ENCODE measurements around the gene GAPDHS. TPM values are rescaled to one million over a fixed set of nuclear protein-coding genes. Genes with fewer than 3 reads are reported as not detected.

The GAPDHS gene
- total RNA-seq, 1 experiment from 2014 or later, result not detected

DNA sequence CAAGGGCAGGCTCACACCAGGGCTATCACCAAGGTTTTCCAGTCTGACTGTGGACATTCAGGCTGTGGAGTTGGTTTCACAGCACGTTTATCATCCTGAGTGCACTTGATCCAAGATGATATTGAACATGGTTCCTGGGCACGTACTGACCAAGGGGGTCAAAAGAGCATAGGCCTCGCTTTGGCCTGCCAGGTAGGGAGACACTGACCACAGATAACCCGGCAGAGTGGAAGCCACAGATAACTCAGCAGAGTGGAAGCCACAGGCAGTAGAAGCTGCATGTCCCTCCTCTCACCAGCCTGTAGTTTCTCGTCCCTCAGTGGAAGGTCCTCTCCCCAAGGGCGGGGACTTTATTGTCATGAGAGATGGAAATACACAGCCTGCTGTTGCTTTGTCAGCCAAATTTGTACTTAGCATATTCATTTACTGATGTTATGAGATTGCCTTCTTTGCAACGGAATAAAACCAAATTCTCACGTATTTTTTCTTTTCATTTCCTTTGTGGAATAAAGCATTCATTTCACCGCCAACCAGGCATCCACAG lies 34.2 kb upstream of the GAPDHS start:
- H3K4me1 ChIP-seq (ENCODE audit: insufficient read depth, low read length), result no peaks in the 10 kb centered on the region
- H2BK12ac ChIP-seq (ENCODE audit: insufficient read length, low read depth, low read length), result no peak overlapping the region
- no peak overlapping the region for H4K5ac ChIP-seq (ENCODE audit: insufficient read length, low read depth, low read length)
- H2BK15ac ChIP-seq (ENCODE audit: low read depth, low read length), result no peak overlapping the region
- Mint-ChIP-seq H3K36me3 (ENCODE audit: insufficient read depth in 1 of 3, low read depth in 3 of 3) (peaks cover 41 to 74% (median 70%) of the 10 kb centered on the region in 3 experiments; a peak in 6 of 7 replicates), H3K9me3 (no peaks in the 10 kb centered on the region), H3K4me1 (peaks cover 16 to 22% of the 10 kb centered on the region in 2 experiments), H3K4me3 (0 out of 5 replicates have a peak overlapping the region, but pooled peaks of 1 of the 2 experiments have one; percentile 7), H3K27ac (peak overlapping the region; percentile 52 to 83 (median 66); a peak in 5 of 7 replicates), H3K27me3 (ENCODE audit: low read depth) (no peaks in the 10 kb centered on the region)
- H3K14ac ChIP-seq (ENCODE audit: insufficient read depth, low read length), result no peak overlapping the region
- no peak overlapping the region for H3K4me2 ChIP-seq (ENCODE audit: insufficient read depth, insufficient read length, low read length)
- TF ChIP-seq, protein P1, sequence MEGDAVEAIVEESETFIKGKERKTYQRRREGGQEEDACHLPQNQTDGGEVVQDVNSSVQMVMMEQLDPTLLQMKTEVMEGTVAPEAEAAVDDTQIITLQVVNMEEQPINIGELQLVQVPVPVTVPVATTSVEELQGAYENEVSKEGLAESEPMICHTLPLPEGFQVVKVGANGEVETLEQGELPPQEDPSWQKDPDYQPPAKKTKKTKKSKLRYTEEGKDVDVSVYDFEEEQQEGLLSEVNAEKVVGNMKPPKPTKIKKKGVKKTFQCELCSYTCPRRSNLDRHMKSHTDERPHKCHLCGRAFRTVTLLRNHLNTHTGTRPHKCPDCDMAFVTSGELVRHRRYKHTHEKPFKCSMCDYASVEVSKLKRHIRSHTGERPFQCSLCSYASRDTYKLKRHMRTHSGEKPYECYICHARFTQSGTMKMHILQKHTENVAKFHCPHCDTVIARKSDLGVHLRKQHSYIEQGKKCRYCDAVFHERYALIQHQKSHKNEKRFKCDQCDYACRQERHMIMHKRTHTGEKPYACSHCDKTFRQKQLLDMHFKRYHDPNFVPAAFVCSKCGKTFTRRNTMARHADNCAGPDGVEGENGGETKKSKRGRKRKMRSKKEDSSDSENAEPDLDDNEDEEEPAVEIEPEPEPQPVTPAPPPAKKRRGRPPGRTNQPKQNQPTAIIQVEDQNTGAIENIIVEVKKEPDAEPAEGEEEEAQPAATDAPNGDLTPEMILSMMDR (conservative IDR thresholded peaks at IDR 0.05), result no peak
- H3K23me2 ChIP-seq (ENCODE audit: insufficient read length, low read depth, low read length, poor library complexity, severe bottlenecking), result no peaks in the 10 kb centered on the region
- DNase-seq, result no peak
- no peaks in the 10 kb centered on the region for H3K79me2 ChIP-seq (ENCODE audit: insufficient read depth, low read length)
- H2AFZ ChIP-seq (ENCODE audit: low read length), result no peak overlapping the region
- H2BK5ac ChIP-seq (ENCODE audit: insufficient read length, low read length), result no peak overlapping the region
- H3K56ac ChIP-seq (ENCODE audit: insufficient read length, low read depth, low read length), result no peak overlapping the region
- no peak overlapping the region for H3T11ph ChIP-seq (ENCODE audit: low read length)
- H3K4ac ChIP-seq (ENCODE audit: low read depth, low read length), result no peak overlapping the region
- H3K23ac ChIP-seq (ENCODE audit: insufficient read length, low read depth, low read length), result no peak overlapping the region
- no peaks in the 10 kb centered on the region for H4K20me1 ChIP-seq (ENCODE audit: control insufficient read depth, insufficient read depth, insufficient read length)
- no peak overlapping the region for H3K9ac ChIP-seq (ENCODE audit: extremely low read depth, insufficient read length, low read length)
- H3K18ac ChIP-seq (ENCODE audit: insufficient read length, low read depth, low read length), result no peak overlapping the region
- no peaks in the 10 kb centered on the region for H3K79me1 ChIP-seq (ENCODE audit: insufficient read depth, low read depth, low read length, poor library complexity, severe bottlenecking)
- no peak overlapping the region for H3K27ac ChIP-seq (ENCODE audit: insufficient read length, low read depth, low read length)
- no peaks in the 10 kb centered on the region for H3K9me3 ChIP-seq (ENCODE audit: control insufficient read depth, low read depth, low read length)
- no peak overlapping the region for H4K8ac ChIP-seq (replicated peaks; ENCODE audit: insufficient read length, low read depth, low read length)
- H2BK120ac ChIP-seq (ENCODE audit: low read depth, low read length, poor library complexity, severe bottlenecking), result no peak overlapping the region
- no peak overlapping the region for H2BK20ac ChIP-seq (ENCODE audit: low read depth, low read length, poor library complexity, severe bottlenecking)
- no CpG with 5 or more reads among the region's 9 CpGs for WGBS (ENCODE audit: extremely low coverage, insufficient read length, low lambda C conversion rate)
- no peaks in the 10 kb centered on the region for H3K27me3 ChIP-seq (ENCODE audit: insufficient read depth, low read length)
- no peak overlapping the region for H2AK5ac ChIP-seq (ENCODE audit: insufficient read length, low read length)
- H4K91ac ChIP-seq (ENCODE audit: insufficient read length, low read depth, low read length), result no peak overlapping the region

Data from H9 (cell line).